ENCODE data around the gene RBM47. TPM values are rescaled to one million over a fixed set of nuclear protein-coding genes. Genes with fewer than 3 reads are reported as not detected.

The RBM47 gene
- total RNA-seq, 1 experiment from 2014 or later = 70.3 TPM

DNA sequence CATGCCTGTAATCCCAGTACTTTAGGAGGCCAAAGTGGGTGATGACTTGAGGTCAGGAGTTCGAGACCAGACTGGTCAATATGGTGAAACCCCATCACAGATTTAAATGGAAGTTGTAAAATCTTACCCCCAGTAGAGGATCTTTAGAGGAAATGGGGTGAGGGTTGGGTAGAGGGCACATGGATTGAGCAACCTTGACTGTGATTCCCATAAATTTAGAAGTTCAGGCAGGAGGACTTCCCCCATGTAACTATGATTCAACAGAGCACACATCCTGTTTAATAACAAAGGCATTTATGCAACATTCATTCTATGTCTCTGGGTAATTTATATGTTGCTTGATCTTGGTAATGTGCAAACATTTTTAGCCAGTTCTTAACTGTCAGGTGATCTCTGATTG is 143.1 kb downstream of the RBM47 start:
- H3K27me3 Mint-ChIP-seq (ENCODE audit: low read depth) = no peaks in the 10 kb centered on the region; the same call in 1 of the 2 replicates
- H3K4me3 Mint-ChIP-seq = no peak overlapping the region
- peaks cover 10 to 17% (median 16%) of the 10 kb centered on the region in 3 experiments for H3K36me3 Mint-ChIP-seq (ENCODE audit: insufficient read depth in 1 of 3, low read depth in 3 of 3)
- H3K56ac ChIP-seq (ENCODE audit: insufficient read length, low read depth, low read length) = no peak overlapping the region
- no peak for DNase-seq
- H4K91ac ChIP-seq (ENCODE audit: insufficient read length, low read depth, low read length) = no peak overlapping the region
- no peak overlapping the region for H4K5ac ChIP-seq (ENCODE audit: insufficient read length, low read depth, low read length)
- H3T11ph ChIP-seq (ENCODE audit: low read length) = no peak overlapping the region
- no peaks in the 10 kb centered on the region for H4K20me1 ChIP-seq (ENCODE audit: control insufficient read depth, insufficient read depth, insufficient read length)
- no peak overlapping the region for H2AK5ac ChIP-seq (ENCODE audit: insufficient read length, low read length)
- no peak overlapping the region for H2AFZ ChIP-seq (ENCODE audit: low read length)
- no peak overlapping the region for H3K9ac ChIP-seq (ENCODE audit: extremely low read depth, insufficient read length, low read length)
- peaks cover 3% of the 10 kb centered on the region for H3K4me1 ChIP-seq (ENCODE audit: insufficient read depth, low read length)
- H3K23ac ChIP-seq (ENCODE audit: insufficient read length, low read depth, low read length) = no peak overlapping the region
- no peak overlapping the region for H3K27ac Mint-ChIP-seq
- peaks cover 9 to 10% of the 10 kb centered on the region in 2 experiments; a peak in 4 of 5 replicates for H3K9me3 Mint-ChIP-seq
- no peaks in the 10 kb centered on the region for H3K27me3 ChIP-seq (ENCODE audit: insufficient read depth, low read length)
- TF ChIP-seq CTCF (conservative IDR thresholded peaks at IDR 0.05) = no peak
- no peak overlapping the region for H2BK15ac ChIP-seq (ENCODE audit: low read depth, low read length)
- H3K18ac ChIP-seq (ENCODE audit: insufficient read length, low read depth, low read length) = no peak overlapping the region
- WGBS (ENCODE audit: extremely low coverage, insufficient read length, low lambda C conversion rate) = no CpG with 5 or more reads among the region's 1 CpG
- peaks cover 2% of the 10 kb centered on the region for H3K79me1 ChIP-seq (ENCODE audit: insufficient read depth, low read depth, low read length, poor library complexity, severe bottlenecking)
- H2BK20ac ChIP-seq (ENCODE audit: low read depth, low read length, poor library complexity, severe bottlenecking) = no peak overlapping the region
- no peak overlapping the region for H4K8ac ChIP-seq (replicated peaks; ENCODE audit: insufficient read length, low read depth, low read length)
- H2BK120ac ChIP-seq (ENCODE audit: low read depth, low read length, poor library complexity, severe bottlenecking) = no peak overlapping the region
- H3K4ac ChIP-seq (ENCODE audit: low read depth, low read length) = no peak overlapping the region
- peaks cover 28 to 31% of the 10 kb centered on the region in 2 experiments for H3K4me1 Mint-ChIP-seq
- H2BK12ac ChIP-seq (ENCODE audit: insufficient read length, low read depth, low read length) = no peak overlapping the region
- H3K4me2 ChIP-seq (ENCODE audit: insufficient read depth, insufficient read length, low read length) = no peak overlapping the region
- H3K14ac ChIP-seq (ENCODE audit: insufficient read depth, low read length) = no peak overlapping the region
- no peaks in the 10 kb centered on the region for H3K23me2 ChIP-seq (ENCODE audit: insufficient read length, low read depth, low read length, poor library complexity, severe bottlenecking)
- no peak overlapping the region for H2BK5ac ChIP-seq (ENCODE audit: insufficient read length, low read length)
- no peak overlapping the region for H3K27ac ChIP-seq (ENCODE audit: insufficient read length, low read depth, low read length)
- no peaks in the 10 kb centered on the region; the same call in 1 of the 2 replicates for H3K79me2 ChIP-seq (ENCODE audit: insufficient read depth, low read length)
- H3K9me3 ChIP-seq (ENCODE audit: control insufficient read depth, low read depth, low read length) = no peaks in the 10 kb centered on the region

Measured in H9 (cell line).